ENCODE measurements around the gene FBXL20.
A peak's percentile ranks its signal among the peaks of the same experiment; 100 is the strongest.

Gene FBXL20

DNA sequence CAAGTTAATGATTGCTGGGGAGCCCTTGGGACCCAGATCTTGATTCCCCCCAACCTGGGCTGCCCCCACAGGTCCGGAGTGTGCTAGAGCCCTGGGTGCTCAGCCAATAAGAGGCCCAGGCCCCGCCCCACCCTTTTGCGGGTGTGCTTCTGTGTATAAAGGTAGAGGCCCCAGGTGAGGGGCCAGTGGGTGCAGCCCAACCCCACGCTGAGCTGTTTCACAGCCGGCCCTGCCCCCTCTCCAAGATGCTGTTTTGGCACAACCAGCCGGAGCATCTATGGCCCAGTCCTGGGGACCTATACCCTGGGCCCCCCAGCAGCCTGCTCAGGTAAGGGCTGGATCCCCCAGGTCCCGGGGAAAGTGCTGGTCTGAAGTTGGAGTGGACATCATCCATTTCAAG, 163.8 kb downstream of the FBXL20 start:
- no peak for TF ChIP-seq TOX (CRISPR knock-in tag; IDR thresholded peaks at IDR 0.05; ENCODE audit: borderline replicate concordance)
- TF ChIP-seq GLIS3 (CRISPR knock-in tag; IDR thresholded peaks at IDR 0.05) = no peak
- TF ChIP-seq OSR1 (CRISPR knock-in tag; IDR thresholded peaks at IDR 0.05) = no peak
- TF ChIP-seq, protein P1, sequence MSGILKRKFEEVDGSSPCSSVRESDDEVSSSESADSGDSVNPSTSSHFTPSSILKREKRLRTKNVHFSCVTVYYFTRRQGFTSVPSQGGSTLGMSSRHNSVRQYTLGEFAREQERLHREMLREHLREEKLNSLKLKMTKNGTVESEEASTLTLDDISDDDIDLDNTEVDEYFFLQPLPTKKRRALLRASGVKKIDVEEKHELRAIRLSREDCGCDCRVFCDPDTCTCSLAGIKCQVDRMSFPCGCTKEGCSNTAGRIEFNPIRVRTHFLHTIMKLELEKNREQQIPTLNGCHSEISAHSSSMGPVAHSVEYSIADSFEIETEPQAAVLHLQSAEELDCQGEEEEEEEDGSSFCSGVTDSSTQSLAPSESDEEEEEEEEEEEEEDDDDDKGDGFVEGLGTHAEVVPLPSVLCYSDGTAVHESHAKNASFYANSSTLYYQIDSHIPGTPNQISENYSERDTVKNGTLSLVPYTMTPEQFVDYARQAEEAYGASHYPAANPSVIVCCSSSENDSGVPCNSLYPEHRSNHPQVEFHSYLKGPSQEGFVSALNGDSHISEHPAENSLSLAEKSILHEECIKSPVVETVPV (CRISPR knock-in tag; IDR thresholded peaks at IDR 0.05) = no peak
- TF ChIP-seq, protein P2, sequence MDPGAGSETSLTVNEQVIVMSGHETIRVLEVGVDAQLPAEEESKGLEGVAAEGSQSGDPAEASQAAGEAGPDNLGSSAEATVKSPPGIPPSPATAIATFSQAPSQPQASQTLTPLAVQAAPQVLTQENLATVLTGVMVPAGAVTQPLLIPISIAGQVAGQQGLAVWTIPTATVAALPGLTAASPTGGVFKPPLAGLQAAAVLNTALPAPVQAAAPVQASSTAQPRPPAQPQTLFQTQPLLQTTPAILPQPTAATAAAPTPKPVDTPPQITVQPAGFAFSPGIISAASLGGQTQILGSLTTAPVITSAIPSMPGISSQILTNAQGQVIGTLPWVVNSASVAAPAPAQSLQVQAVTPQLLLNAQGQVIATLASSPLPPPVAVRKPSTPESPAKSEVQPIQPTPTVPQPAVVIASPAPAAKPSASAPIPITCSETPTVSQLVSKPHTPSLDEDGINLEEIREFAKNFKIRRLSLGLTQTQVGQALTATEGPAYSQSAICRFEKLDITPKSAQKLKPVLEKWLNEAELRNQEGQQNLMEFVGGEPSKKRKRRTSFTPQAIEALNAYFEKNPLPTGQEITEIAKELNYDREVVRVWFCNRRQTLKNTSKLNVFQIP (CRISPR knock-in tag; IDR thresholded peaks at IDR 0.05; ENCODE audit: borderline replicate concordance, low read depth) = no peak
- no peak for TF ChIP-seq ZNF70 (CRISPR knock-in tag; IDR thresholded peaks at IDR 0.05)
- no peak for TF ChIP-seq ZNF565 (CRISPR knock-in tag; conservative IDR thresholded peaks at IDR 0.05; ENCODE audit: low read depth)
- TF ChIP-seq BACH2 (CRISPR knock-in tag; IDR thresholded peaks at IDR 0.05; ENCODE audit: borderline replicate concordance) = no peak
- TF ChIP-seq, protein P3, sequence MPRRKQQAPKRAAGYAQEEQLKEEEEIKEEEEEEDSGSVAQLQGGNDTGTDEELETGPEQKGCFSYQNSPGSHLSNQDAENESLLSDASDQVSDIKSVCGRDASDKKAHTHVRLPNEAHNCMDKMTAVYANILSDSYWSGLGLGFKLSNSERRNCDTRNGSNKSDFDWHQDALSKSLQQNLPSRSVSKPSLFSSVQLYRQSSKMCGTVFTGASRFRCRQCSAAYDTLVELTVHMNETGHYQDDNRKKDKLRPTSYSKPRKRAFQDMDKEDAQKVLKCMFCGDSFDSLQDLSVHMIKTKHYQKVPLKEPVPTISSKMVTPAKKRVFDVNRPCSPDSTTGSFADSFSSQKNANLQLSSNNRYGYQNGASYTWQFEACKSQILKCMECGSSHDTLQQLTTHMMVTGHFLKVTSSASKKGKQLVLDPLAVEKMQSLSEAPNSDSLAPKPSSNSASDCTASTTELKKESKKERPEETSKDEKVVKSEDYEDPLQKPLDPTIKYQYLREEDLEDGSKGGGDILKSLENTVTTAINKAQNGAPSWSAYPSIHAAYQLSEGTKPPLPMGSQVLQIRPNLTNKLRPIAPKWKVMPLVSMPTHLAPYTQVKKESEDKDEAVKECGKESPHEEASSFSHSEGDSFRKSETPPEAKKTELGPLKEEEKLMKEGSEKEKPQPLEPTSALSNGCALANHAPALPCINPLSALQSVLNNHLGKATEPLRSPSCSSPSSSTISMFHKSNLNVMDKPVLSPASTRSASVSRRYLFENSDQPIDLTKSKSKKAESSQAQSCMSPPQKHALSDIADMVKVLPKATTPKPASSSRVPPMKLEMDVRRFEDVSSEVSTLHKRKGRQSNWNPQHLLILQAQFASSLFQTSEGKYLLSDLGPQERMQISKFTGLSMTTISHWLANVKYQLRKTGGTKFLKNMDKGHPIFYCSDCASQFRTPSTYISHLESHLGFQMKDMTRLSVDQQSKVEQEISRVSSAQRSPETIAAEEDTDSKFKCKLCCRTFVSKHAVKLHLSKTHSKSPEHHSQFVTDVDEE (CRISPR knock-in tag; IDR thresholded peaks at IDR 0.05) = no peak
- TF ChIP-seq SNAI2 (CRISPR knock-in tag; IDR thresholded peaks at IDR 0.05) = no peak
- no peak for TF ChIP-seq ZFP3 (CRISPR knock-in tag; IDR thresholded peaks at IDR 0.05)
- TF ChIP-seq TCF4 (CRISPR knock-in tag; IDR thresholded peaks at IDR 0.05; ENCODE audit: borderline replicate concordance) = no peak
- TF ChIP-seq PPARA (CRISPR knock-in tag; IDR thresholded peaks at IDR 0.05; ENCODE audit: borderline replicate concordance) = no peak
- no peak for TF ChIP-seq ESRRG (CRISPR knock-in tag; IDR thresholded peaks at IDR 0.05)
- no peak for ATAC-seq

DNA sequence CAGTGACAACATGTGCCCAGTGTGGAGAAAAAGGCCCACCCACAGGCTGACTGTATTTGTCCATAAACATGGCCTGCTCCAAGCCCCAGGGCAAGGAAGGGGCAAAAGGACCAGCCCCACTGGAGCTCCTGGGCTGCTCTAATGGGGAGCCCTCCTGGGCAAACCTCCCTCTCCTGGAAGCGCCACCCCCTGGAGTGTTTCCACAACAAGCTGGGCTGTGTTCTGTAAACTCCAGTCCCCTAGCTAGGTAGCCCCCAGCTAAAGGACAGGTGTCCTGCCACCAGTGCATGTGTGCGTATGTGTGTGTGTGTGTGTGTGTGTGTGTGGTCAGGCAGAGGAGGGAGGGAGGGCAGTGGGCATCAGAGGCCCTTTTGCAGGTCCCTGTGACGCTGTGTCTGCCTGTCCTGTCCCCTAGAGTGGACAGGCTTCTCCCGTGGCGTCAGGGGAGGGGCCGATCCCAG, 164.4 kb downstream of the FBXL20 start:
- ATAC-seq = no peak
- TF ChIP-seq OSR1 (CRISPR knock-in tag; IDR thresholded peaks at IDR 0.05) (no peak), GLIS3 (CRISPR knock-in tag; IDR thresholded peaks at IDR 0.05) (no peak), CSDC2 (CRISPR knock-in tag; IDR thresholded peaks at IDR 0.05) (no peak), ZNF565 (CRISPR knock-in tag; conservative IDR thresholded peaks at IDR 0.05; ENCODE audit: low read depth) (no peak), BACH2 (CRISPR knock-in tag; IDR thresholded peaks at IDR 0.05; ENCODE audit: borderline replicate concordance) (no peak)

DNA sequence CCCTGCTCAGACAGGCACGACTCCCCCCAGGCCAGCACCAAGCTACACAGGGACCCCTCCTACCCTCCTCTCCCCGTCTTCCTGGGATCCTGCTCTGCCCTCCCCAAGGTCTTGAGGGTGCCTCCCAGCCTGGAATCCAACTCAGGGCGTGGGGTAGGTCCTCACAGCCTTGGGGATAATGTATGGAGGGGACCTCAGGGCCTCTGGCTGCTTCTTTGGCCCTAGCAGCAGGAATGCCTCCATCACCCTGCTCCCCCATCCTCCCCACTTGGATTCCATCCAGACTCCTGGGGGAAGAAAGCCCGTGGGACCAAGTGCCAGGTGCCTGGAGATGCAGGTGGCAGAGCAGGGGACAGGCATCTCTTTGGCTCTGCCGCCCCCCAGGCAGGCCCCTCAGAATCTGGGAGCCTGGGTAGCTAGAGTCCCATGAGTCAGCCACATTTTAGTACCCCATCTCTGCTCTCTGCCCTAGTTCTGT, 164.9 kb downstream of the FBXL20 start:
- TF ChIP-seq BACH2 (CRISPR knock-in tag; IDR thresholded peaks at IDR 0.05; ENCODE audit: borderline replicate concordance) (no peak), TCF4 (CRISPR knock-in tag; IDR thresholded peaks at IDR 0.05; ENCODE audit: borderline replicate concordance) (no peak), ESRRG (CRISPR knock-in tag; IDR thresholded peaks at IDR 0.05) (no peak), CSDC2 (CRISPR knock-in tag; IDR thresholded peaks at IDR 0.05) (no peak)
- TF ChIP-seq, protein P3 (CRISPR knock-in tag; IDR thresholded peaks at IDR 0.05) = no peak
- ATAC-seq = no peak

DNA sequence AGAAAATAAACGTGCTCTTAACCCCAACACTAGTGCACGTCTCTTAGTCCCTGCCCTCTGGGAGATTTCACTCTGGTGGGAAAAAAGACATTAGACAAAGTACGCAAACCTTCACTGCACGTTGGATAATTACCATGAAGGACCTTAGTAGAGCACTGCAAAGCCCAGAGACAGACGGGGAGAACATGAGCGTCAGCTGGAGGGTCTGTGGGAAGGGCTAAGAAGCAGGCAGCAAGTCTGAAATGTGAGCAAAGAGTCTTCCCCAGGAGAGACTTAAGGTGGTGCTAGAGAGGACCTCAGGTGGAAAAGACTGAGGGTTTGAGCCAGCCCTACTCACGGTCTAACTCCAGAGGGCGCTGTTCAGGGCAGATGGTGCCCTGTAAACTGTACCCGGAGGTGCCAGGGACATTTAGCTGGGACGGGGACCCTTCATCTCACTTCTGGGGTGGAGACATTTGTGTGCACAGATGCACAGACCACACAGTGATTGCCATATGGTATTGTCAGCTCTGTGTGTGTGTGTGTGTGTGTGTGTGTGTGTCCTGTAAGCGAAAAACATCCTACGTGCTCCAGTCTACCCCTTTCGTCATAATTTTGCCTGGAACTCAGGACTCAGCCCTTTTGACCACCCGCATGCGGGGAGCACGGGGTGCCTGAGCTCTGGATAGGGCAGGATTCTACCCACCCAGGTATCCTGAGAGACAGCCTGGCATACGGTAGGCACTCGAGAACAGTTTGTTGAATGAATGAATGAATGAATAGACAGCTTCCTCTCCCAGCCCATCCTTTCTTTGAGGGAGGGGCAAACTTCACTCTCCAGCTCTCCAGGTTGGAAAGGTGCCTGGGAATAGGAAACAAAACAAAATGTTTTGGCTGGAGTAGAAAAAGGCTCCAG, 165.6 kb downstream of the FBXL20 start:
- ATAC-seq = peak; percentile 87
- TF ChIP-seq ZNF70 (CRISPR knock-in tag; IDR thresholded peaks at IDR 0.05) (no peak), TCF4 (CRISPR knock-in tag; IDR thresholded peaks at IDR 0.05; ENCODE audit: borderline replicate concordance) (no peak), ZC3H10 (CRISPR knock-in tag; IDR thresholded peaks at IDR 0.05) (no peak), ZFP30 (CRISPR knock-in tag; IDR thresholded peaks at IDR 0.05) (no peak), ZNF8 (CRISPR knock-in tag; IDR thresholded peaks at IDR 0.05) (no peak), GLIS3 (CRISPR knock-in tag; IDR thresholded peaks at IDR 0.05) (no peak), ZNF565 (CRISPR knock-in tag; conservative IDR thresholded peaks at IDR 0.05; ENCODE audit: low read depth) (no peak), BACH2 (CRISPR knock-in tag; IDR thresholded peaks at IDR 0.05; ENCODE audit: borderline replicate concordance) (no peak)
- TF ChIP-seq, protein P4, sequence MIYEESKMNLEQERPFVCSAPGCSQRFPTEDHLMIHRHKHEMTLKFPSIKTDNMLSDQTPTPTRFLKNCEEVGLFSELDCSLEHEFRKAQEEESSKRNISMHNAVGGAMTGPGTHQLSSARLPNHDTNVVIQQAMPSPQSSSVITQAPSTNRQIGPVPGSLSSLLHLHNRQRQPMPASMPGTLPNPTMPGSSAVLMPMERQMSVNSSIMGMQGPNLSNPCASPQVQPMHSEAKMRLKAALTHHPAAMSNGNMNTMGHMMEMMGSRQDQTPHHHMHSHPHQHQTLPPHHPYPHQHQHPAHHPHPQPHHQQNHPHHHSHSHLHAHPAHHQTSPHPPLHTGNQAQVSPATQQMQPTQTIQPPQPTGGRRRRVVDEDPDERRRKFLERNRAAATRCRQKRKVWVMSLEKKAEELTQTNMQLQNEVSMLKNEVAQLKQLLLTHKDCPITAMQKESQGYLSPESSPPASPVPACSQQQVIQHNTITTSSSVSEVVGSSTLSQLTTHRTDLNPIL (CRISPR knock-in tag; IDR thresholded peaks at IDR 0.05; ENCODE audit: low read depth) = no peak
- TF ChIP-seq, protein P5, sequence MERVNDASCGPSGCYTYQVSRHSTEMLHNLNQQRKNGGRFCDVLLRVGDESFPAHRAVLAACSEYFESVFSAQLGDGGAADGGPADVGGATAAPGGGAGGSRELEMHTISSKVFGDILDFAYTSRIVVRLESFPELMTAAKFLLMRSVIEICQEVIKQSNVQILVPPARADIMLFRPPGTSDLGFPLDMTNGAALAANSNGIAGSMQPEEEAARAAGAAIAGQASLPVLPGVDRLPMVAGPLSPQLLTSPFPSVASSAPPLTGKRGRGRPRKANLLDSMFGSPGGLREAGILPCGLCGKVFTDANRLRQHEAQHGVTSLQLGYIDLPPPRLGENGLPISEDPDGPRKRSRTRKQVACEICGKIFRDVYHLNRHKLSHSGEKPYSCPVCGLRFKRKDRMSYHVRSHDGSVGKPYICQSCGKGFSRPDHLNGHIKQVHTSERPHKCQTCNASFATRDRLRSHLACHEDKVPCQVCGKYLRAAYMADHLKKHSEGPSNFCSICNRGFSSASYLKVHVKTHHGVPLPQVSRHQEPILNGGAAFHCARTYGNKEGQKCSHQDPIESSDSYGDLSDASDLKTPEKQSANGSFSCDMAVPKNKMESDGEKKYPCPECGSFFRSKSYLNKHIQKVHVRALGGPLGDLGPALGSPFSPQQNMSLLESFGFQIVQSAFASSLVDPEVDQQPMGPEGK (CRISPR knock-in tag; IDR thresholded peaks at IDR 0.05; ENCODE audit: borderline replicate concordance) = no peak
